Activated gamma-delta T cell treated with Interleukin-2 at 50 U/mL for 16 hours (primary cell): Measurements from ENCODE around the gene HOXD12.

Source experiments
- DNase-seq: peaks from one replicate; pipeline ENCODE4 v3.0.0-alpha.2; 2020

Gene HOXD12

GRCh38 chr2:176093898-176094249 is 5.7 kb upstream of the HOXD12 start:
- DNase-seq: no peak

- no peak for DNase-seq
These were observed 5.2 kb upstream of the HOXD12 start for GRCh38 chr2:176094349-176094748.

GRCh38 chr2:176095421-176095820 is 4.2 kb upstream of the HOXD12 start:
- no peak for DNase-seq

GRCh38 chr2:176096243-176096985 is 3.2 kb upstream of the HOXD12 start:
- no peak for DNase-seq

GRCh38 chr2:176096986-176097819 is 2.4 kb upstream of the HOXD12 start:
- DNase-seq: peak; percentile 28

DNA sequence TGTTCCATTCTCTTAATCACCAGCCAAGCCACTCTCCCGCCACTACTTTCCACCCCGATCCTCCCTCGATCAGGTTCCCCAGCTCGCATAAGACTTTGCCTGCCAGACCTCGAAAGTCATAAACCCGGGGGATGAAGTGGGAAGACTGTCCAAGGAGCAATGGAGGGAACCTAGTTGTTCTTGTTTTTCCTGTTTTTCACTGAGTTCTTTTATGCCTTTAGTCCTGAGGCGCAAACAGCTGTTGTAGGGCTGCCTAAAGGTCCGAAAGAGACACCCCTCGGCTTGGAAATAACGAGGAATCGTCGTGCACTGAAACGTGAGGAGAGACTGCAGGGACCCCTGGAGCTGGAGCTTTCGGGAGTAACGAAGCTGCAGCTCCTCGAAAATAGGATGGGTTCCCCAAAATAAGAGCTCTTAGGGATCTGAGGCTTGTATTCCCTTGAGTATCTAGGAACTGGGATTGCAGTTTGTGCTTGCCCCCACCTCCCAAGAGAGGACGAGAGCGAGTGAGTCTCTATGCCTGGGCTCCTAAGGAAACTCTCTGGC is 1.7 kb upstream of the HOXD12 start:
- DNase-seq: no peak

- DNase-seq: no peak
These were observed 1.0 kb upstream of the HOXD12 start for GRCh38 chr2:176098366-176099158.

- DNase-seq: no peak
These were observed 352 bp upstream of the HOXD12 start for GRCh38 chr2:176099159-176099727.

DNA sequence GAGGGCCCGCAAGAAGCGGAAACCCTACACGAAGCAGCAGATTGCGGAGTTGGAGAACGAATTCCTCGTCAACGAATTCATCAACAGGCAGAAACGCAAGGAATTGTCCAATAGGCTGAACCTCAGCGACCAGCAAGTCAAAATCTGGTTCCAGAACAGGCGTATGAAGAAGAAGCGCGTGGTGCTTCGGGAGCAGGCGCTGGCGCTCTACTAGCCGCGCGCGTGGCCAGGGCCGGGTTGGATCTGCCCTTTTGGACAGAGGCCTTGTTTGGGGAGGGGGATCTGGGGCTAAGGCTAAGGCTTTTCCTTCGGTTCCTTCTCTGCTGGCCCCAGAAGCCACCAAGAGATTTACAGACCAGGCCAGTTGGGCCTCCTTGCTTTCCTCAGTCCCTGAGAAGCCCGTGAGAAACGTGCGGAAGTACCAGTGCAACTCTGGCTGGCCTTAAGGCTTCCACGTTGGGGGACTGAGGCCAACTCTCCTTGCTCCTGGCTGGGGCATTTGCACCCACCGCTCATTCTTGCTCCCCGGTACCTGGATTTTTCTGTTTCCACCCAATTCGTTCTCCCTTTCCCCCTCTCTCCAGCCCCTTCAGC is 1.0 kb downstream of the HOXD12 start:
- no peak for DNase-seq

DNA sequence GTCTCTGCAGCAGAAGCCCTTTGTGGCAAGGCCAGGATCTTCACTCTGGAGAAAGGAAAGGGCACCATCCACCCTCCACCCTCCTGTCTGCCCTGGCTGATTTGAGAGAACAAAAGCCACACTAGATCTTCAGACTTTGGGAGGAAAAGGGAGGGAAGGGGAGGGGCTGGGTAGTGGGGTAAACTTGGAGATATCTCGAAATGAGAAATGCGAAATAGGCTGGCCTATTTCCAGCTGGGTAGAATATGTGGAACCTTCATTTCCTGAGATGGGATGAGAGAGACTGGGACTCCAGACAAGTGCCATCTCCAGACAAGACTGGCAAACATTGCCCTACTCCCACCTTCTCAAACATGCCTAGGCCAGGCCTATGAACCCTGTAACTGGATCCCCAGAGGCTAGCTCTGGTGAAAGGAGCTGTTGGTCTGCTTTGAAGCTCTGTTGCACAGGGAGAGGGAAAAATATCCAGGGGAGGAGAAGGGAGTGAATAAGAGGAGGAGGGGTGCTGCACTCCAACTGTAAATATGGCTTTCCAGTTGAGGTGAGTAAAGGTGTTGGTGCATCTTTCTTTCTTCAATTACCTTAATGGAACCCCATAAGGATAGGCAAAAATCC is 1.7 kb downstream of the HOXD12 start:
- no peak for DNase-seq

DNA sequence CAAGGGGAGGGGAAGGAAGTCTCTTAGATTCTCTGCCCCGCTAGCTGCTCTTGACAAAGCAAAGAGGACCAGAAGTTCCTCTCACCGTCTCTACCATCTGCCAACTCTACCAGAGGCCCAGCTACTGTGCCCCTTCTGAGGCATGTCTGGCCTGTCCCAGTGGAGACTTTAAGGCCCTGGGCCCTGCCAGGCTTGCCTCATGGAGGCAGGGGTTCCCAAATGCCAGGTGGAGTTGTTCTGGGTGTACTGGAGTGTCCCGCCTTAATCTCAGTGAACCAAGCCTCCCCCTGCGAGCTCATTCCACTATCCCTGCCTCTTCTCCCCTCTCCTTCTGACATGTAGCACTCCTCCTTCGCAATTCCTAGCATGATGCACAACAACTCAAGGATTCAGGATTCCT is 2.2 kb downstream of the HOXD12 start:
- no peak for DNase-seq

DNA sequence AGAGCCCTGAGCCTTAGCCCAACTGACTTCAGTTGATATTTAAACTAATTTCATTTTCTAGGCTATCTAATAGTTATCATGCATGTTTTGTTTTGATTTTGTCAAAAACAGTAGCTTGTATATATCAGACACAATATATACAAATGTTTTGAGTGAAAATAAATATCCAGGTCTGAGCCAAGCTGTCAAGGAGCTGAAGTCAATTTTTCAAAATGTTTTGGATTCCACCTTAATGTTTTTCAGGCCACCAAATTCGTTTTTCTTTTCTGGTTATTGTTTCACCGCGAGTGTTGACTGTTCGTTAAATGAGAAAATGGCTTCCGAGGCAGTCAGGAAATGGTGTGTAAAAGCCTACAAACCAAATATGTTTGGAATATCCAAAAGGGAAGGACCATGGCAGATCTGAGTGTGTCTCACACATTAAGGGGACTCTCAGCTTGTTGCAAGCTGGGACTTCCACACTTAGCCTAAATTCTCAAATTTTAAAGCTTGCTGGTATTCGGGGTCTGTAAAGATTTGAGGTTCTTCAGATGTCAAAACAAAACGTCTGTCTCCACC is 2.8 kb downstream of the HOXD12 start:
- no peak for DNase-seq

GRCh38 chr2:176103194-176103593 is 3.6 kb downstream of the HOXD12 start:
- DNase-seq: no peak

- DNase-seq: no peak
These were observed 4.2 kb downstream of the HOXD12 start for GRCh38 chr2:176103742-176104315.

- DNase-seq: no peak
These were observed 4.9 kb downstream of the HOXD12 start for GRCh38 chr2:176104316-176105077.

DNA sequence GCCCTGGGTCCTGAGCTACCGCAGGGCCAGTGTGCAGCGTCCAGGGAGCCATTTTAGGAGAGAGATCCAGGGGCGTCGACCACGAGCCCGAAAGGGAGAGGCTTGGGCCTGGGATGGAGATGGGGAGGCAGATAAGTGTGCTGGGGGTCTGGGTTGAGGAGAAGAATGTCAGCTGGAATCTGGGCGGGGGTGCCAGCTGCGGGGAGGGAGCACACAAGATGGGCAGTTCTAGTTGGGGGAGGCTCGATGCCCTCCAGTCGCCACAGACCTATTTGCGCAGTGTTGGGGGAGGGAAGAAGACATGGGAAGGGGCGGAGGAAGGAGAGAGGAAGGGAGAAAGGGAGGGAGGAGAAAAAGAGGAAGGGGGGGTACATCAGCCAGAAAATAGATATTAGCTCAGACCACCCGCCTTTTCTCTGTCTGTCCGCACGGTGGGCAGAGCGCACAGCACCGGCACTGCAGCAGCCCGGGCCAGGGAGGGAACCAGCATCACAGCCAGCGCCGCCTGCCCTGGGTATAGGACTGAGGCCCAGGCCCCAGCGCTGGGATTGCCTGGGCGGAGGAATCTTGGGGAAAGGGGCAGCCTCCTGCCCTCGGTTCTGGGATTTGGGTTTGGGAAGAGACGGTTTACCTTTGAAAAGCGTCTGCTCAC is 5.6 kb downstream of the HOXD12 start:
- DNase-seq: no peak

- DNase-seq: no peak
These were observed 6.4 kb downstream of the HOXD12 start for GRCh38 chr2:176105730-176106580.

DNA sequence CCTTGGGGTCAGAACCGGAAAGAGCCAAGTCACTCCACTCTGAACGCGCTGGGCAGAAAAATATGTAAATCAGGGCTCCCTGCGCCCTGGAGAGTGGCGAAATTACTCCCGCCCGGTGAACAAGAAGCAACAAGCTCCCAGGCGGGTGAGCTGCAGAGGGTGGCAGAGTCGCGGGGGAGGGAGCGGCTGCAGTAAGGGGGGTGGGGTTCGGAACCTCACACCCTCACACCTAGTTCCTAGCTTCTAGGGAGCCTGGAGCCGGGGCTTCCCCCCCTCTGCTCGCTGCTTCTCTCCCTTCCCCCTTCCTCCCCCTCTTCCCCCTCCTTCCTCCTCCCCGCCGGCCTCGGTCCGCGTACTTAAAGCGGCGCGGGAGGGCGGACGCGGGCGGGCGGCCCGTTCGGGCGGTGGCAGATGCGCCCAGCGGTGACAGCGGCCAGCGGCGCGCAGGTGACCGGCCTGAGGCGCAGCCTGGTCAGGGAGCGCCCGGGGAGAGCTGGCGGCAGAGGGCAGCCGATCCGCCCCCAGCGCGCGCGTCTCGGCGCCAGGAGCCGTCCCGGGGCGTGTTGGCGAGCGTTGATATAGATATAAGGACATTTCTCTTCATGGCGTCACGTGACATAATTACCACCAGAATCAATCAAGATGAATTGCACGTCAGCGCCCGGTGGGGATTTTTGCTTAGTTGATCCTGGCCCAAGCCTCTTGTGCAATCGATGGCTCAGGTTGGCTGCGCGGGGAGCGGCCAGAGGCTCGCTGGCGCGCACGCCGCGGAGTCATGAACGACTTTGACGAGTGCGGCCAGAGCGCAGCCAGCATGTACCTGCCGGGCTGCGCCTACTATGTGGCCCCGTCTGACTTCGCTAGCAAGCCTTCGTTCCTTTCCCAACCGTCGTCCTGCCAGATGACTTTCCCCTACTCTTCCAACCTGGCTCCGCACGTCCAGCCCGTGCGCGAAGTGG is 7.3 kb downstream of the HOXD12 start, which contains the start of gene HOXD11:
HOXD11 (plus strand) TSS at position 700 of the 959 bp plus-strand sequence; CDS start at position 776, 76 bp downstream.
- no peak for DNase-seq
